DMS 273 (cell line): ENCODE results near the gene ATXN7L1.

Source experiments
- DNase-seq: peaks from one replicate; lab custom pipeline; 2025; ENCODE audit not compliant: unreplicated experiment; lab: John Stamatoyannopoulos, UW

The ATXN7L1 gene

GRCh38 chr7:105682341-105683060 is 193.9 kb downstream of the ATXN7L1 start:
- no peak for DNase-seq

- no peak for DNase-seq
Measured at GRCh38 chr7:105680505-105681187, 195.8 kb downstream of the ATXN7L1 start.

- no peak for DNase-seq
Measured at GRCh38 chr7:105678811-105679495, 197.4 kb downstream of the ATXN7L1 start.

GRCh38 chr7:105677817-105678573 is 198.4 kb downstream of the ATXN7L1 start:
- DNase-seq: no peak

GRCh38 chr7:105677410-105677730 is 199.0 kb downstream of the ATXN7L1 start:
- no peak for DNase-seq

- DNase-seq: no peak
Measured at GRCh38 chr7:105675934-105676371, 200.4 kb downstream of the ATXN7L1 start.

- DNase-seq: peak; percentile 49
Measured at GRCh38 chr7:105674200-105674920, 202.0 kb downstream of the ATXN7L1 start.

- DNase-seq: peak; percentile 95
Measured at GRCh38 chr7:105673367-105674084, 202.9 kb downstream of the ATXN7L1 start.

GRCh38 chr7:105672801-105673200 is 203.6 kb downstream of the ATXN7L1 start:
- DNase-seq: peak; percentile 83

- DNase-seq: no peak
Measured at GRCh38 chr7:105666324-105666723, 210.1 kb downstream of the ATXN7L1 start.

GRCh38 chr7:105665684-105666083 is 210.7 kb downstream of the ATXN7L1 start:
- DNase-seq: no peak

GRCh38 chr7:105664816-105665525 is 211.4 kb downstream of the ATXN7L1 start:
- DNase-seq: peak; percentile 82

- no peak for DNase-seq
Measured at GRCh38 chr7:105662998-105663397, 213.4 kb downstream of the ATXN7L1 start.

- no peak for DNase-seq
Measured at GRCh38 chr7:105661625-105662024, 214.8 kb downstream of the ATXN7L1 start.

GRCh38 chr7:105656922-105657521 is 219.4 kb downstream of the ATXN7L1 start:
- peak; percentile 83 for DNase-seq

- DNase-seq: peak; percentile 88
Measured at GRCh38 chr7:105655500-105656380, 220.7 kb downstream of the ATXN7L1 start.

- DNase-seq: no peak
Measured at GRCh38 chr7:105655067-105655466, 221.3 kb downstream of the ATXN7L1 start.

GRCh38 chr7:105654095-105654686 is 222.2 kb downstream of the ATXN7L1 start:
- DNase-seq: no peak
